Neural progenitor cell (in vitro differentiated cells): ENCODE data around the gene SERPINH1. TPM values are rescaled to one million over a fixed set of nuclear protein-coding genes. Genes with fewer than 3 reads are reported as not detected.

Experiments
- DNase-seq: peaks from one replicate; pipeline ENCODE4 v3.0.0-alpha.2; 2016; ENCODE audit warnings: low spot score
- H2AFZ ChIP-seq: fragments of 200-600 bp; sonication (generic); replicated peaks from 2 replicates; pipeline ENCODE4 v1.6.1; 2016; ENCODE audit warnings: antibody characterized with exemption
- H3F3A ChIP-seq: fragments of 200-600 bp; sonication (generic); 2 replicates; pipeline ENCODE4 v1.6.1; 2016; ENCODE audit warnings: antibody characterized with exemption, low read depth
- H3K27ac ChIP-seq: fragments of 200-600 bp; sonication (generic); 2 replicates; pipeline ENCODE4 v1.5.1; 2016; ENCODE audit warnings: mild to moderate bottlenecking
- H3K27me3 ChIP-seq: fragments of 200-600 bp; sonication (generic); 2 replicates; pipeline ENCODE4 v1.6.1; 2016; ENCODE audit warnings: mild to moderate bottlenecking, moderate library complexity
- H3K36me3 ChIP-seq: fragments of 200-600 bp; sonication (generic); 2 replicates; pipeline ENCODE4 v1.5.1; 2016
- H3K4me1 ChIP-seq: fragments of 200-600 bp; sonication (generic); 2 replicates; pipeline ENCODE4 v1.6.1; 2016; ENCODE audit warnings: mixed run types
- H3K4me2 ChIP-seq: fragments of 200-600 bp; sonication (generic); 2 replicates; pipeline ENCODE4 v1.6.1; 2016
- H3K4me3 ChIP-seq: fragments of 200-600 bp; sonication (generic); 2 replicates; pipeline ENCODE4 v1.5.1; 2016
- H3K79me2 ChIP-seq: fragments of 200-600 bp; sonication (generic); 2 replicates; pipeline ENCODE4 v1.6.1; 2016; ENCODE audit warnings: low read depth
- H3K9ac ChIP-seq: fragments of 200-600 bp; sonication (generic); 2 replicates; pipeline ENCODE4 v1.6.1; 2016
- H3K9me3 ChIP-seq: fragments of 200-600 bp; sonication (generic); 2 replicates; pipeline ENCODE4 v1.5.1; 2016; ENCODE audit warnings: low read depth
- H4K20me1 ChIP-seq: fragments of 200-600 bp; sonication (generic); 2 replicates; pipeline ENCODE4 v1.6.1; 2016; ENCODE audit warnings: low read depth
- H3K27ac Mint-ChIP-seq: 3 replicates; pipeline ENCODE4 v1.8.0; 2021; ENCODE audit warnings: mixed read lengths
- H3K27me3 Mint-ChIP-seq: 2 replicates; pipeline ENCODE4 v1.8.0; 2022; ENCODE audit warnings: low read depth, mild to moderate bottlenecking, inconsistent platforms, moderate library complexity, mixed read lengths; ENCODE audit not compliant: insufficient read depth
- H3K36me3 Mint-ChIP-seq: 3 replicates; pipeline ENCODE4 v1.8.0; 2021; ENCODE audit warnings: mixed read lengths
- H3K4me1 Mint-ChIP-seq: 3 replicates; pipeline ENCODE4 v1.8.0; 2021; ENCODE audit warnings: mixed read lengths
- H3K4me3 Mint-ChIP-seq: 3 replicates; pipeline ENCODE4 v1.8.0; 2021; ENCODE audit warnings: mild to moderate bottlenecking, moderate library complexity, mixed read lengths
- H3K9me3 Mint-ChIP-seq: 3 replicates; pipeline ENCODE4 v1.8.0; 2020; ENCODE audit warnings: mixed read lengths
- EZH2 ChIP-seq: fragments of 200-600 bp; sonication (generic); IDR thresholded peaks from 2 replicates; pipeline ENCODE4 v1.6.1; 2017; ENCODE audit warnings: antibody characterized with exemption, mild to moderate bottlenecking, moderate library complexity
- EZH2phosphoT487 ChIP-seq: fragments of 200-600 bp; sonication (generic); IDR thresholded peaks from 2 replicates; pipeline ENCODE4 v1.6.1; 2017; ENCODE audit warnings: antibody characterized with exemption
- total RNA-seq: library from RNA; depleted of rRNA; stranded (reverse); fragments of >200 nt; gene quantifications from 2 replicates; pipeline ENCODE4 v1.2.3, GENCODE V29; 2015; ENCODE audit warnings: low replicate concordance
- TF ChIP-seq, protein P1 (sequence below): fragments of 200-600 bp; sonication (generic); IDR thresholded peaks from 2 replicates; pipeline ENCODE4 v1.5.1; 2017; ENCODE audit warnings: antibody characterized with exemption, mild to moderate bottlenecking

SERPINH1 gene
- total RNA-seq, 1 donor from 2014 or later: 219 TPM

DNA sequence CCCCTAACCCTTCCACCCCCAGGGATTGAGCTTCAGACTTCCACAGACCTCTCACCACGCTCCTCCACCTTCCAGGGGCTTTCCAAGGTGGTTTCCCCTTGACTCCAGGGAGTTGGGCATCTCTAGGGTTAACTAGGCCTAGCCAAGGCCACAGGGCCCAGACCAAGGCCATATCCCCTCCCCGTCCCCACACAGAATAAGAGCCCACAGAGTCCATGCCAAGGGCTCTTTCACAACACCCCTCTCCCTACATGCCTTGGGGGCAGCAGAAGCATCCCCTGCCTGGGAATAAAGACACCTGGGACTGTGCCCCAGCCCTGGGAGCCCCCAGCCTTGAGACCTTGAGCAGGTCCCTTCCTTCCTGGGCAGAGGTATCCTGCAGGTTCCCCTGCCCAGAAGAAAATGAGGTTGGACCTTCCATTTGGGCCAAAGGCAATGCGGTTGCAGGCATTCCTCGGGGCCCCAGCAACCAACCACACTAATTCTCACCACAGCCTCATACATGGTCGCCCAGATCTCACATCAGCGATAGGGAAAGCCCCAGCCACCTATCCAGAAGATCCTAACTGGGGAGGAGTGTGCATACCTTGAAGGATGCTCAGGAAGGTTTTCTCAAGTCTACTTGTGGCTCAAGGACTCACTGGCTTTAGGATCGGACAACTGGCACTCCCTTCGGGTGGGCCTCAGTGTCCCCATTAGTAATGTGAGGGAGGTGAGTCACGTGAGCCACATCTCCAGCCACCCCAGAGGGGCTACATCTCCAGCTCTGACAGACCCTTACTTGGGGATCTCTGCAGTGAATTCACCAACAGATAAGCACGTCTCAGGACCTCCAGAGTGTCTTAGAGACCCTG is 38.0 kb upstream of the SERPINH1 start:
- no peak overlapping the region for H3K27ac ChIP-seq
- no peaks in the 10 kb centered on the region for H3K36me3 ChIP-seq
- Mint-ChIP-seq H3K27ac (no peak overlapping the region), H3K4me1 (peaks cover 62% of the 10 kb centered on the region), H3K9me3 (no peaks in the 10 kb centered on the region), H3K27me3 (peaks cover 31% of the 10 kb centered on the region), H3K4me3 (peak overlapping the region; percentile 88), H3K36me3 (no peaks in the 10 kb centered on the region)
- DNase-seq: no peak
- H4K20me1 ChIP-seq: no peaks in the 10 kb centered on the region
- peaks cover 16% of the 10 kb centered on the region for H3F3A ChIP-seq
- H2AFZ ChIP-seq: no peak overlapping the region
- peak overlapping the region; percentile 94 for H3K4me3 ChIP-seq
- peaks cover 33% of the 10 kb centered on the region for H3K79me2 ChIP-seq
- peak overlapping the region; percentile 98 for H3K4me2 ChIP-seq
- H3K9me3 ChIP-seq: no peaks in the 10 kb centered on the region
- TF ChIP-seq EZH2phosphoT487 (no peak), EZH2 (no peak)
- TF ChIP-seq, protein P1, sequence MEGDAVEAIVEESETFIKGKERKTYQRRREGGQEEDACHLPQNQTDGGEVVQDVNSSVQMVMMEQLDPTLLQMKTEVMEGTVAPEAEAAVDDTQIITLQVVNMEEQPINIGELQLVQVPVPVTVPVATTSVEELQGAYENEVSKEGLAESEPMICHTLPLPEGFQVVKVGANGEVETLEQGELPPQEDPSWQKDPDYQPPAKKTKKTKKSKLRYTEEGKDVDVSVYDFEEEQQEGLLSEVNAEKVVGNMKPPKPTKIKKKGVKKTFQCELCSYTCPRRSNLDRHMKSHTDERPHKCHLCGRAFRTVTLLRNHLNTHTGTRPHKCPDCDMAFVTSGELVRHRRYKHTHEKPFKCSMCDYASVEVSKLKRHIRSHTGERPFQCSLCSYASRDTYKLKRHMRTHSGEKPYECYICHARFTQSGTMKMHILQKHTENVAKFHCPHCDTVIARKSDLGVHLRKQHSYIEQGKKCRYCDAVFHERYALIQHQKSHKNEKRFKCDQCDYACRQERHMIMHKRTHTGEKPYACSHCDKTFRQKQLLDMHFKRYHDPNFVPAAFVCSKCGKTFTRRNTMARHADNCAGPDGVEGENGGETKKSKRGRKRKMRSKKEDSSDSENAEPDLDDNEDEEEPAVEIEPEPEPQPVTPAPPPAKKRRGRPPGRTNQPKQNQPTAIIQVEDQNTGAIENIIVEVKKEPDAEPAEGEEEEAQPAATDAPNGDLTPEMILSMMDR: no peak
- peaks cover 31% of the 10 kb centered on the region for H3K4me1 ChIP-seq
- H3K9ac ChIP-seq: no peak overlapping the region
- H3K27me3 ChIP-seq: peaks cover 25% of the 10 kb centered on the region

DNA sequence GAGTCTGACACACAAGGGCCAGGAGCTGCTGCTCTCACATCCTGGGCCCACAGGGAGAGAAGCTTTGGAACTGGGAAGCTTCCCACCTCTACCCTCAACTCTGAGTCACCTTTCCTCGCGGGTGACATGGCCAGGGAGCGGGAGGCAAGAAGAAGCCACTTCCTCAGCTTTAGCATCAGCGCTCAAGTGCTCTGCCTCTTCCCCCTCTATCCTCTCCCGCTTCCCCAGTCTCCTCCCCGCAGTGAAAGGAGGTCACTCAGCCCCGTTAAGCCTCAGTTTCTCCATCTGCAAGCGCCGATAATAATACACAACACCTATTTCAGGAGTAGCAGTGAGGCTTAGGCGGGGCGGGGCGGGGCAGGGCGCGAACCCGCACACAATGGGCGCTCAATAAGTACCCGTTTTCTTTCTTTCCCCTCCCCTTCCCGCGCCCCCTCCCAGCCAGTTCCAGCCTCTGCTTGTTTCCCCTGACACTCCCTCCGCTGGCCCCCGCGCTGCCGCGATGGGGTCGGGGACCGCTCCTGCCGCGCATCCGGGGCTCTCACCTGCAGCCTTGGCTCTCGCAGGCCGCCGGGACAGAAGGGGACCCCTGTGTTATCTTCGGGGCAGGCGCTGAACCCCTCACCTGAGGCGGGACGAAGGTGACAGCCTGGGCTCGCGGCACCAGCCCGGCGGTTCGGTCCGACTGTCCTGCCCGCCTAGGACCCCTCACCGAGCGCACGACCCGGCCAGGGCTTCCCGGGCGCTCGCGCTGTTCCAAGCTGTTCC is 37.2 kb upstream of the SERPINH1 start:
- Histone ChIP-seq H3K9me3 (no peaks in the 10 kb centered on the region), H3K4me2 (peak overlapping the region; percentile 98), H3K4me1 (peaks cover 23% of the 10 kb centered on the region), H2AFZ (peak overlapping the region; percentile 59), H3K4me3 (peak overlapping the region; percentile 94), H3K27me3 (peaks cover 25% of the 10 kb centered on the region), H3K27ac (no peak overlapping the region), H3K79me2 (peaks cover 33% of the 10 kb centered on the region), H3K36me3 (no peaks in the 10 kb centered on the region), H3F3A (peaks cover 8% of the 10 kb centered on the region), H4K20me1 (no peaks in the 10 kb centered on the region), H3K9ac (peak overlapping the region; percentile 35)
- peak overlapping the region; percentile 88 for H3K4me3 Mint-ChIP-seq
- peaks cover 59% of the 10 kb centered on the region for H3K4me1 Mint-ChIP-seq
- H3K27me3 Mint-ChIP-seq: peaks cover 31% of the 10 kb centered on the region
- no peak overlapping the region for H3K27ac Mint-ChIP-seq
- TF ChIP-seq, protein P1: no peak
- peak; percentile 23 for TF ChIP-seq EZH2phosphoT487
- DNase-seq: peak; percentile 71
- H3K36me3 Mint-ChIP-seq: no peaks in the 10 kb centered on the region
- no peaks in the 10 kb centered on the region for H3K9me3 Mint-ChIP-seq

DNA sequence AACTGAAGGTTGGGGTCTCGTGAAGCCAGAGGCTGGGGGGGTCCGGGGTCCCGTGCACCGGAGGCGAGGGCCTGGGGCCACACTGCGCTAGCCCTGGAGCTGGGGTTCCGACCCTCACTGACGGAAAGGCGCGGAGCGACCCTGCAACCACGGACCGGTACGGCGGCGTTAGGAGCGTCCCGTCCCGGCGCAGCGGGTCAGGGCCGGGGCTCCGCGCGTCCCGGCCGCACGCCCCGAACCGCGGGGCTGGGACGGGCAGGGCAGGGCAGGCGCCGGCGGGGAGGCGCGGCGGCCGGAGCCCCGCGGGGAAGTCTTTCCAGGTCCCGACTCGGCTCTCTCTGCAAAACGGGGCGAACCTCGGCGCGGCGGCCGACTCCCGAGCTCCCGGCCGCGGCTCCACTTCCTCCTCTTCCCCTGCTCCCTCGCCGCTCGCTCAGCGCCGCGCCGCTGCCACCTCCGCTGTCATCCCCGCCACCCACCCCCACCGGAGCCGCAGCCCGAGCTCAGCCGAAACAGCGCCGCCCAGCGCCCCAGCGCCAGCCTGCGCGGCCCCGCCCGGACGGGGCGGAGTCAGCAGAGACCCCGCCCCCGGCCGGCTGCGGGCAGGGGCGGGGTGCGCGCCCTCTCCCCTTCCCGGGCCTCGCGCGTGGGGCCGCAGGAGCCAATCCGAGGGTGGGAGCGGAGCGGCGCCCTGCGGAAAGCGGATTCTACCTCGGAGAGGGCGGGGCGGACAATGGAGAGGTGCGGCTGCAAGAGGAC is 36.4 kb upstream of the SERPINH1 start, which contains the start of gene GDPD5:
GDPD5 (minus strand) TSS at position 509 of the 759 bp plus-strand sequence. CDS start 48,206 bp downstream, outside the sequence.
- peaks cover 27% of the 10 kb centered on the region for H3K27me3 Mint-ChIP-seq
- Histone ChIP-seq H2AFZ (peak within 1 kb of the TSS; percentile 88), H3K4me2 (peak within 1 kb of the TSS; percentile 98), H3K79me2 (peaks cover 33% of the 10 kb centered on the region), H3K9ac (peak within 1 kb of the TSS; percentile 35), H3K27ac (no peak within 1 kb of the TSS), H3K27me3 (peaks cover 25% of the 10 kb centered on the region), H3F3A (peaks cover 4% of the 10 kb centered on the region), H3K4me1 (peaks cover 18% of the 10 kb centered on the region), H3K36me3 (no peaks in the 10 kb centered on the region), H3K4me3 (peak within 1 kb of the TSS; percentile 94), H3K9me3 (no peaks in the 10 kb centered on the region), H4K20me1 (no peaks in the 10 kb centered on the region)
- DNase-seq: peak; percentile 93
- H3K36me3 Mint-ChIP-seq: no peaks in the 10 kb centered on the region
- TF ChIP-seq EZH2phosphoT487: no peak
- TF ChIP-seq, protein P1: peak; percentile 65
- H3K9me3 Mint-ChIP-seq: no peaks in the 10 kb centered on the region
- H3K4me3 Mint-ChIP-seq: peak within 1 kb of the TSS; percentile 94
- peaks cover 54% of the 10 kb centered on the region for H3K4me1 Mint-ChIP-seq
- no peak within 1 kb of the TSS for H3K27ac Mint-ChIP-seq
